GM18858 (cell line): ENCODE measurements around the gene TMEM184C.

Experiments used
- ATAC-seq: cut with Tn5 transposase; IDR thresholded peaks from one replicate; pipeline ENCODE4 v1.9.1; 2021; ENCODE audit not compliant: unreplicated experiment

Gene TMEM184C

GRCh38 chr4:147617173-147617840 lies at the start of gene TMEM184C:
Gene TMEM184C (plus strand): TSS chr4:147617397. CDS start chr4:147617957, 560 bp downstream.
- ATAC-seq: peak; percentile 99

GRCh38 chr4:147570616-147571015 lies 46.6 kb upstream of the TMEM184C start:
- no peak for ATAC-seq

- no peak for ATAC-seq
Observed at GRCh38 chr4:147571036-147571770, 46.0 kb upstream of the TMEM184C start.

DNA sequence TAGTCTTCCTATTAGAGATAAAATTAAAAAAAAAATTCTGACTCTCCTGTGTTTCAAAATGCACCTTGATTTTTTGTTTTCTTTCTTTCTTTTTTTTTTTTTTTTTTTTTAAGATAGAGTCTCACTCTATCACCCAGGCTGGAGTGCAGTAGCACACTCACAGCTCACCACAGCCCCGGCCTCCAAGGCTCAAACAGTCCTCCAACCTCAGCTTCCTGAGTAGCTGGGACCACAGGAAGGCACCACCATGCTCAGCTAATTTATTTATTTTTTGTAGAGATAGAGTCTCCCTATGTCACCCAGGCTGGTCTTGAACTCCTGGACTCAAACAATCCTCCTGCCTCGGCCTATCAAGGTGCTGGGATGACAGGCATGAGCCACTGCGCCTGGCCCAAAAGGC lies 41.1 kb upstream of the TMEM184C start:
- no peak for ATAC-seq

DNA sequence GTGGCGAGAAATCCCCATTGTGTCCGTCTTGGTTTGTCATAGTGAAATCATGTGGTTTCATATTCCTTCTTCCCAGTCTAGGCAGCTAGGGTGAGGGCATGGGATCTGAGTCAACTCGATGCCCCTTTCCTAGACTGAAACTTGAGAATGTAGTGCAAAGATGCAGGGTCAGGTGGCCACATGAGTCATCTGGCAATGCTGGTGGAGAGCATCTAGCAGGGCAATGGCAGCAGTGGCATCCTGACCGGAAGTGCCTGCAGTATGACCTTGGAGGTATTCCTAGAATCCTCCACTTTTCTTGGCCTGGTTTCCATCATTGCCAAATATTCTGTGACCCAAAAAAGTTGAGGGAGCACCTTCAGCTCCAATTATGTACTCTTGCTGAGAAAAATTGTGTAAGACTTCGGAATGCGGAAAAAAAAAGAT lies 39.1 kb upstream of the TMEM184C start:
- no peak for ATAC-seq

DNA sequence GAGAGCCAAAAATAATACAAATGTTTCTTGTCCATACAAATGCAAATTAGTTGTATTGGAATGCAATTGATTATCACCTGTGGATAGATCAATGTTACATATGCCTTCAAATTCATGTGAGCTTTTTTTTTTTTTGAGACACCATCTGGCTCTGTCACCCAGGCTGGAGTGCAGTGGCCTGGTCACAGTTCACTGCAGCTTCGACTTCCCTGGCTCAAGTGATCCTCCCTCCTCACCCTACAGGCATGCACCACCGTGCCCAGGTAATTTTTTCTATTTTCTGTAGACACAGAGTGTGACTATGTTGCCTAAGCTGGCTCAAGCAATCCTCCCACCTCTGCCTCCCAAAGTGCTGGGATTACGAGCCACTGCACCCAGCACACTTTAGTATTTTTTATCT lies 38.6 kb upstream of the TMEM184C start:
- ATAC-seq: no peak

- no peak for ATAC-seq
Observed at GRCh38 chr4:147580396-147580795, 36.8 kb upstream of the TMEM184C start.

DNA sequence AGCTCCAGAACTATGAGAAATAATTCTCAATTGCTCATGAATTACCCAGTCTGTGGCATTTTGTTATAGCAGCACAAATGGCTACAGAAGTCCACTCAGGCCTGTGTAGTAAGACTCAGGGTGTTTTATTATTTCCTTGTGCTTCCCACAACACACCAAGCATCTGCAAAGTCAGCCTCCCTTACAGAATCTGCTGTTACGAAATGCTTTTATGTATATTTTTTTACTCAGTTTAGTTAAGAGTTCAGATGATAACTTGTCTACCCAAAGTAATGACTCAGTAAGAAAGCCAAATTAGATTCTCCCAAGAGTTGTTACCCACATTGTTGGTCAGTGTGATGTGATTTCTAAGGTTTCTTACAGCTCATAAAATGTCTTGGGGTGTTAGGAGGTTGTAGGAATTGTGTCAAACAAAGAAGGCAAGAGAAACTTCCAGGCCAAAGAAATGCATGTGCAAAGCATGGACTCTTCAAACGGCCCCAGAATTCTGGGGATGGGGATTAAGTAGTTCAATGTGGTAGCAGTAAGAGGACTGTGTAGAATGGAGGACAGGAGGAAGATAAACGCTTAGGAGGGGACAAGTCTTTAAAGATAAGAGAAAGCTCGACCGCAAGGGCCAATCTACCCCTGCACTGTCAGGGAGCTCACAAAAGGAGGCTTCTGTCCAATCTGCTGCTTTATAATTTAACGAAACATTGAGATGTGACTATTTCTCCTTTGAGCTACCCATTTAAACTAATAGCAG lies 35.4 kb upstream of the TMEM184C start:
- no peak for ATAC-seq

DNA sequence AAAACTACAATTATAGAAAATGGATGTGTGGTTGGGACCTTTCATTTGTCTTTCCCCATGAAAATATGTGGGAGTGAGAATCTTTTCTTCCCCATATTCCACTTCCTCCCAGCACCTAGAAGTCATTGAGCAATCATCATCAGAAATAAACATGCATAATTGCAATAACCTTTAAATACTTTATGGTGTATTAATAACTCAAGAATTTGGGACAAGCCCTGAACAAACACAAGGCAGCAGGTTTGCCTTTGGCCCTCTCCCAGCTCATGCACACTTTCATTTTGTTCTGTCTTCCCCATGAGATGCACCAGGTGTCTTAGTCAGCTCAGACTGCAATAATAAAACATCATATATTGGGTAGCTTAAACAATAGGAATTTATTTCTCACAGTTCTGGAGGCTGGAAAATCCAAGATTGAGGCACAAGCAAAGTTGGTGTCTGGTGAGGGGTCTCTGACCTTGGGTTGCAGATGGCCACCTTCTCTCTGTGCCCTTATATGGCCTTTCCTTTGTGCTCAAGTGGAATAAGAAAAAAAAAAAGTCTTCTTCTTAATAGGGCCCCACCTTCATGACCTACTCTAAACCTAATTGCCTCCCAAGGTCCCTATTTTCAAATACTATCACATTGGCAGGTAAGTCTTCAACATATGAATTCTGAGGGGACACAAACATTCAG lies 34.7 kb upstream of the TMEM184C start:
- no peak for ATAC-seq

DNA sequence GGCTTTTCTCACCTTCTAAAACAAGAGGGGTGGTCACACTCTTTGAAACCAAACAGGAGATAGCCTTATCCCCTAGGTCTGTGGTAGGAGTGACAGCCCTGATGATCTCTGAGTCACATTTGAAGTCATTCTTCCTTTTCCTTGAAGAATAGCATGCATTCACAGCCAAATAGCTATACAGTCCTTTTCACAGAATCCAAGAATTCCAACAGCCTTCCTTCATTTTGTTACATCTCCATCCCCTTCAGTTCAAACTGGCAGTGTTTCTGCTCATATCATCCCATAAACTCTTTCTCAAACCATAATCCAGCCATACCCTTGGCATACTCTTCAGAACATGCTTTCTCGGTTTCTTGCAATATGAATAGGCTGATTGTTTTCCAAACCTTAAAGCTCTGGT lies 33.3 kb upstream of the TMEM184C start:
- no peak for ATAC-seq

DNA sequence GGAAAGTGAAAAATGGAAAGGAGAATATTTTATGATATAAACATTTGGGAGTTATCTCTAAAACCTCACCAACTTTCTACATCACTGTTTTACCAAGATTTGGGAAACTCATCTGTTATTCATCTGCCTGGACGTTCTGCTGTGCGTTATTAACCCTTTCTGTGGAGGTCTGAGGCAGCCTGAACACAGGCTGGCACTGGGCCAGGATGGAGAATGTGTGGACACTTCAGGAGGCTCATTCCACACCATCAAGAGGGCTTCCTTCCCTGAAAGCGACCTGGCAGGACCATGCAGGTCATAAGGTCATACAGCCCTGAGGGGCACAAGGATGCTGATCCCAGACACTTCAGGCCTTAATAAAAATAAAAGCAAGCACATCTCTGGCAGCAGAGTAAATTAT lies 31.2 kb upstream of the TMEM184C start:
- no peak for ATAC-seq

- ATAC-seq: peak; percentile 83
Observed at GRCh38 chr4:147586637-147587036, 30.6 kb upstream of the TMEM184C start.

DNA sequence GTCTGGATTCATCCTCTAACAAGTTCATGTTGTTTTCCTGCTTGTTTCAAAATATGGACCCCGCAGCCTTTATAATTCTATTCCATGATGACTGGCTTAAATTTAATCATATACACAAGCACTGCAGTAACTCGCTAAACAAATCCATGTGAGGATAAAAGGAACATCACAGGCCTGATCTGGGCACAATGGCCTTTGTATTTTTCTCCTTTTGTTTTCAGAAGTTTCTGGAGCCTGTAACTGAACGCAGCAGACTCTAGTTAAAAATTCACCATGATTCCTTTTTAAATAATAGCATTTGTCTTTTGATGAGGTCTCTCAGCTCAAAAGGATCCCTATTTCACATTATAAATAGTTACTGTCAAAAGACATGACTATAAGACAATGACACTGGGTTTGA lies 30.2 kb upstream of the TMEM184C start:
- ATAC-seq: no peak

DNA sequence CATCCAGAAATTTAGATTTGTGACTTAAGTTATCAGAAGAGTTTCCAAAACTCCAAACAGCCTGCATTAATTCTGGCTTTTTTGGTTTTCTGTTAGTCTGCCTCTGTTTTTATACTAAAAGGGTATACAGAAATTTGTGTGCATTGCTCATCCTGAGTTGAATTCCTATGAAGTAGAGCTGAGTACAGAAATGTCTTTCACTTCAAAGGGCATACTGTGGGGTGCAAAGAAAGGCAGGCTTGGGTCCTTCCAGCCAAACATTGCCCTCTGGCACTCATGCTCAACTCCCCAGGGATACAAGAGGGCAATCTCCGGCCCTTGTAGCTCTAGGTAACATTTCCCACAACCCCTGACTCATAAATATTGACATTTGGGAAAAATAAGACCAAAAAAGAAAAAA lies 27.6 kb upstream of the TMEM184C start:
- no peak for ATAC-seq

DNA sequence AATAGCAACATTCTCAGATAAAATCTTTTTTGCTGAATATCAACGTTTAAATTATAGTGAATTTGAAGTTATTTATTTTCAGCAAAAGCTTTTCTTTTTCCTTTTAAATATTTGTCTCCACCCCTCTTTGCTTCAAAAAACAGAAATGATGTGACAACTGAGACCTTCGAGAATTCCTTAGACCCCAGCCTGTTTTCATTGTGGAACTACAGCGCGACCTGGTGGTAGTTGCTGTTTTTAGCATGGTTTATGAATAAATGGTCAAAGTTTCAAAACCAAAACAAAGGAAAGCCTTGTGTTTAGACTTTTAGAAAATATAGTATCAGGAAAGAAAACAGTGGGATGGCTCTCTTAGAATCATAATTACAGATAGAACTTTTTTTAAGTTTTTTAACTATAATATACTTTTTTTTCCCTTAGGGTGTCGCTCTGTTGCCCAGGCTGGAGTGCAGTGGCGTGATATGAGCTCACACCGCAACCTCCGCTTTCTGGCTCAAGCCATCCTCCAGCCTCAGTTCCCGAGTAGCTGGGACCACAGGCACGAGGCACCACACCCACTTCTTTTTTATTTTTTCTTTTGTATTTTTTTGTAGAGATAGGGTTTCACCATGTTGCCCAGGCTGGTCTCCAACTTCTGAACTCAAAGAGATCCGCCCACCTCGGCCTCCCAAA lies 26.8 kb upstream of the TMEM184C start:
- ATAC-seq: no peak

DNA sequence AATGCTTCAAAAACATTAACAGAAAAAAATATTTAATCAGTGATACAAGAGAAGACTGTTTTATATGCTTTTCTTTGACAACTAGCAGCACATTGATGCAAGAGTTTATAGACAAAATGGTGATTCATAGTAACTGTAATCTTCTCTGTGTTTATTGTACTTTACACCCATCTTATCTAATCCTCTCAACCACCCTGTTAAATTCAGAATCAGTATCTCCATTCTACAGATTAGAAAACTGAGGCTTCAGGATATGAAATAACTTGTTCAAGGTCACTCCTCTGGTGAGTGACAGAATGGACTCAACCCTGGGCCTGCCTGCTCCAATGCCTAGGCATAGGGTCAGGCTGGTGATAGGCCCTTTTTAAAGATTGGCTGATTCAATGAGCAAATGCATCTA lies 26.1 kb upstream of the TMEM184C start:
- ATAC-seq: no peak

- no peak for ATAC-seq
Observed at GRCh38 chr4:147594107-147594506, 23.1 kb upstream of the TMEM184C start.

DNA sequence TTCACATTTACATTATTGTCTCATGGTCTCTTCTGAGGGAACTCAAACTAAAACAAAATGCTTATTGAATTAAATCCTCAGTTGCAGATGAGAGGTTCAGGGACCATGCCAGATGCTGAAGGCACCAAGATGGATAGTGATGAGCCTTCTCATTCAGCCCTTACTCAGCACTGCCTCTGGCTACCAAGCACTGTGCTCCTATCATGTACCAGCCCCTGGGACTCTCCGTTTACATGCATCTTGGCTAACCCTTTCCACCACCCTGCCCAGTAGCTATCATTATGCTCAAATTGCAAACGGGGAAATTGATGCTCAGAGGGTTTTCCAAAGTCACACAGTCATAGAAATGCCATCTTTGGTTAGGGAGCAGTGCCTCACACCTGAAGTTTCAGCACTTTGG lies 22.6 kb upstream of the TMEM184C start:
- ATAC-seq: no peak

DNA sequence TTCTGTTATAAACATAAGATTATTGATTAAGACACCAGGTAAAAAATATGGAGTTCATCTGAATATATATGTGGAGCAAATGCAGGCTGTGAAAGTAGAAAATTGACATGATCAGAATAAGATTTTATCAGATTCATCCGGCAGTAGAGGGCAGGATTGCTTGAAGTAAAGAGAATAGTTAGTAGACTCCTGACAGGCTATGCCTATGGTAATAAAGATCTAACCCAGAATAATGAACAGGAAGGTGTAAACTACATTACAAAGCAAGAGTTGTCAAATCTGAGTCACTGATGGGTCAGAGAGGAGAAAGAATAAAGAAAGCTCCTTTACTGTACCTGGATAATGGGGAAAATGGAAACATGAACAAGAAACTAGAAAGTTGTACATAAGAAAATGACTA lies 20.8 kb upstream of the TMEM184C start:
- no peak for ATAC-seq

DNA sequence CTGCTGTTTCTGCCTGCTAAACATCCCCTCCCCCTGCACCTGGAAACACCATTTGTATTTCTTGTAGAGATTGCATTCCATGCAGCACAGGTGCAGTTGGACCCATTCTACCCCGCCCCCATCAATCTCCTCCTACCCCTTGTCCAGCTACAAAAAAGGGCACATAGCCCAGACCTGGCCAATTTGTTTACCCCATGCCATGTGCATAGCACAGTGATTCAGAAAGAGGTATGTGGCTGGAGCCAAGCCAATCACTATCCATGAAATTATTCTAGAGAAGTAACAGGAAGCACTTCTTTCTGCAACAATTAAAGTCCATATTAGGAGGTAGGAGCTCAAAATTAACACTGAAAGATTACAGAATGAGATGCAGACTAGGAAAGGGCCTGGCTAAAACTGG lies 20.2 kb upstream of the TMEM184C start:
- no peak for ATAC-seq

DNA sequence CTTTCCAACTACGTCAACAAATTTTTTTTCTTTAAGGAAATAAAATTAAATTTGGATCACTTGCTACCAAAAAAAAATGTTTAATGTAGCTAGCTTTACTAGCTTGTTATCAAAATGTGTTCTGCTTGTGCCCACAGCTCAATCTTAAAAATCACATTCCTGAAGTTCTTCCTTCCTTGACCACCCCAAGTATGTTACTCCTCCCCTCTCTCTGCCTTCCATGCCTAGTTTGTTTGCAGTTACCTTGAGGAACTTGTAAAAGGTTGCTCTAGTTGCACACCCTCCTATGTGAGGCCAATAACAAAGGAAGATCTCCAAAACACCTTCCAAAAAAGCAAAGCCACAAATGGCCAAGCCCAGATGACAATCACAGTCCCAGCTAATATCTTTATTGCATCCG lies 19.6 kb upstream of the TMEM184C start:
- ATAC-seq: no peak
